GM23338 (cell line): ENCODE measurements around the gene STK24. TPM values are rescaled to one million over a fixed set of nuclear protein-coding genes. Genes with fewer than 3 reads are reported as not detected.
A peak's percentile ranks its signal among the peaks of the same experiment; 100 is the strongest.

Experiments
- ATAC-seq: fragments of 200-7000 bp; cut with Tn5 transposase; 3 replicates; pipeline ENCODE4 v1.9.1; 2020
- DNase-seq: peaks from one replicate; pipeline ENCODE4 v3.0.0-alpha.2; 2015; ENCODE audit warnings: low spot score
- H2AFZ ChIP-seq: fragments of 200-600 bp; sonication (generic); 2 replicates; pipeline ENCODE4 v1.8.0; 2016; ENCODE audit warnings: antibody characterized with exemption, mild to moderate bottlenecking, moderate library complexity
- H3F3A ChIP-seq: fragments of 200-600 bp; sonication (generic); replicated peaks from 2 replicates; pipeline ENCODE4 v1.8.0; 2017; ENCODE audit warnings: antibody characterized with exemption, mixed run types, low read depth
- H3K27ac ChIP-seq: fragments of 200-600 bp; sonication (generic); 2 replicates; pipeline ENCODE4 v1.6.1; 2016; ENCODE audit warnings: low read depth
- H3K27me3 ChIP-seq: fragments of 200-600 bp; sonication (generic); 2 replicates; pipeline ENCODE4 v1.8.0; 2016; ENCODE audit warnings: mild to moderate bottlenecking, mixed run types, moderate library complexity; ENCODE audit not compliant: insufficient read depth
- H3K36me3 ChIP-seq: fragments of 200-600 bp; sonication (generic); 2 replicates; pipeline ENCODE4 v1.8.0; 2016; ENCODE audit warnings: mild to moderate bottlenecking; ENCODE audit not compliant: insufficient read depth
- H3K4me1 ChIP-seq: fragments of 200-600 bp; sonication (generic); 2 replicates; pipeline ENCODE4 v1.8.0; 2016; ENCODE audit warnings: mild to moderate bottlenecking, moderate library complexity; ENCODE audit not compliant: insufficient read depth
- H3K4me2 ChIP-seq: fragments of 200-600 bp; sonication (generic); 2 replicates; pipeline ENCODE4 v1.7.1; 2017; ENCODE audit warnings: mixed run types
- H3K4me3 ChIP-seq: fragments of 200-600 bp; sonication (generic); 2 replicates; pipeline ENCODE4 v1.6.1; 2016; ENCODE audit warnings: mixed run types
- H3K79me2 ChIP-seq: fragments of 200-600 bp; sonication (generic); replicated peaks from 2 replicates; pipeline ENCODE4 v1.8.0; 2017; ENCODE audit warnings: mild to moderate bottlenecking; ENCODE audit not compliant: insufficient read depth
- H3K9me2 ChIP-seq: fragments of 200-600 bp; sonication (generic); 2 replicates; pipeline ENCODE4 v1.8.0; 2017; ENCODE audit not compliant: insufficient read depth
- H4K20me1 ChIP-seq: fragments of 200-600 bp; sonication (generic); replicated peaks from 2 replicates; pipeline ENCODE4 v1.8.0; 2017; ENCODE audit warnings: mild to moderate bottlenecking; ENCODE audit not compliant: insufficient read depth
- H3K27ac Mint-ChIP-seq: 2 replicates; pipeline ENCODE4 v1.8.0; 2020; ENCODE audit warnings: inconsistent platforms, mild to moderate bottlenecking, moderate library complexity, mixed read lengths
- H3K27me3 Mint-ChIP-seq: 3 replicates; pipeline ENCODE4 v1.8.0; 2022; ENCODE audit warnings: low read depth, mild to moderate bottlenecking, moderate library complexity, mixed read lengths, inconsistent platforms; ENCODE audit not compliant: insufficient read depth, poor library complexity
- H3K36me3 Mint-ChIP-seq: 3 replicates; pipeline ENCODE4 v1.8.0; 2021; ENCODE audit warnings: low read depth, mild to moderate bottlenecking, inconsistent platforms, moderate library complexity, mixed read lengths
- H3K4me1 Mint-ChIP-seq: 3 replicates; pipeline ENCODE4 v1.8.0; 2020; ENCODE audit warnings: mild to moderate bottlenecking, inconsistent platforms, mixed read lengths
- H3K4me3 Mint-ChIP-seq: 3 replicates; pipeline ENCODE4 v1.8.0; 2021; ENCODE audit warnings: moderate library complexity, mild to moderate bottlenecking, inconsistent platforms, mixed read lengths
- H3K9me3 Mint-ChIP-seq: 3 replicates; pipeline ENCODE4 v1.8.0; 2020; ENCODE audit warnings: moderate library complexity, mild to moderate bottlenecking, inconsistent platforms, mixed read lengths
- CREB1 ChIP-seq: fragments of 250-450 bp; sonication (Bioruptor Pico); IDR thresholded peaks from 2 replicates; pipeline ENCODE4 v1.5.0; 2020; ENCODE audit warnings: low read depth, mild to moderate bottlenecking, moderate library complexity
- CTCF ChIP-seq, 2 experiments: fragments of 200-600 bp in 1 of 2; sonication (generic) in 1 of 2; conservative IDR thresholded peaks; 2 replicates each; pipeline versions ENCODE4 v1.5.1 to v1.6.1; 2016 to 2017; ENCODE audit warnings: antibody characterized with exemption in 2 of 2, low read depth in 2 of 2, mild to moderate bottlenecking in 2 of 2, moderate library complexity in 1 of 2
- EZH2 ChIP-seq: fragments of 200-600 bp; sonication (generic); IDR thresholded peaks from one replicate; pipeline ENCODE4 v1.8.0; 2017; ENCODE audit warnings: antibody characterized with exemption, mild to moderate bottlenecking, low read depth; ENCODE audit not compliant: unreplicated experiment
- POLR2AphosphoS5 ChIP-seq: IDR thresholded peaks from 2 replicates; pipeline ENCODE4 v1.6.1; 2016; ENCODE audit warnings: antibody characterized with exemption, low read depth
- ZNF114 ChIP-seq: fragments of 250-450 bp; sonication (Bioruptor Pico); IDR thresholded peaks from 2 replicates; pipeline ENCODE4 v1.5.0; 2020; ENCODE audit warnings: mild to moderate bottlenecking, moderate library complexity
- ZNF331 ChIP-seq: fragments of 250-450 bp; sonication (Bioruptor Pico); IDR thresholded peaks from 2 replicates; pipeline ENCODE4 v1.5.0; 2020; ENCODE audit warnings: low read depth, mild to moderate bottlenecking, moderate library complexity
- ZNF462 ChIP-seq: fragments of 250-450 bp; sonication (Bioruptor Pico); IDR thresholded peaks from 2 replicates; pipeline ENCODE4 v1.5.0; 2020; ENCODE audit warnings: mild to moderate bottlenecking, moderate library complexity
- polyA plus RNA-seq: library from polyadenylated mRNA; unstranded; fragments of >200 nt; fragmentation: Nextera tagmentation; extraction: Ambion mirVana; gene quantifications from 2 replicates; pipeline ENCODE4 v1.2.1, GENCODE V29; 2016
- total RNA-seq: library from RNA; depleted of rRNA; stranded (reverse); fragments of >200 nt; shearing (Covaris generic); gene quantifications from 2 replicates; pipeline ENCODE4 v1.2.3, GENCODE V29; 2014
- TF ChIP-seq, protein P1 (sequence below): IDR thresholded peaks from one replicate; pipeline ENCODE4 v1.6.1; 2018; ENCODE audit warnings: antibody characterized with exemption; ENCODE audit not compliant: unreplicated experiment

Gene STK24
- total and polyA plus RNA-seq, 2 experiments from 2014 or later, result 56.5 to 144 TPM

DNA sequence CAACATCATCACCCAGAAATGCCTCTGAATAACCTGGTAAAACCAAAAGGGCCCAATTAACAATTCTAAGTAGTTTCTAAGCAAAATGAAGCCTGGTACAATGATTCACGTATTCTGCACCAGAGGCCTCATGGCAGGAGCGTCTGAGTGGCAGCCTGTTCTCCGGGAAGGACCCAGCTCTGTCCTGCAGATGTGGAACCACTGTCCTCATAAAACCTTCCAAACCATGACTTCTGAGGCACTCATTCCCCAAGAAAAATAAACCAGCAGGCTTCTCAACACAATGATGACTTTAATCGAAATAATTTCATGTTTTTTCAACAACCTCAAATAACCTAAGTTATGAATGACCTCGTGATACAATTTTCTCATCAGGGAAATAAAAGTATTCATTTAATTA is 89.9 kb downstream of the STK24 start:
- Mint-ChIP-seq H3K36me3 (no peaks in the 10 kb centered on the region), H3K9me3 (no peaks in the 10 kb centered on the region), H3K4me1 (peaks cover 94% of the 10 kb centered on the region), H3K27me3 (peaks cover 13% of the 10 kb centered on the region), H3K27ac (peak overlapping the region; percentile 22; the same call in 1 of the 2 replicates), H3K4me3 (no peak overlapping the region)
- TF ChIP-seq, protein P1, sequence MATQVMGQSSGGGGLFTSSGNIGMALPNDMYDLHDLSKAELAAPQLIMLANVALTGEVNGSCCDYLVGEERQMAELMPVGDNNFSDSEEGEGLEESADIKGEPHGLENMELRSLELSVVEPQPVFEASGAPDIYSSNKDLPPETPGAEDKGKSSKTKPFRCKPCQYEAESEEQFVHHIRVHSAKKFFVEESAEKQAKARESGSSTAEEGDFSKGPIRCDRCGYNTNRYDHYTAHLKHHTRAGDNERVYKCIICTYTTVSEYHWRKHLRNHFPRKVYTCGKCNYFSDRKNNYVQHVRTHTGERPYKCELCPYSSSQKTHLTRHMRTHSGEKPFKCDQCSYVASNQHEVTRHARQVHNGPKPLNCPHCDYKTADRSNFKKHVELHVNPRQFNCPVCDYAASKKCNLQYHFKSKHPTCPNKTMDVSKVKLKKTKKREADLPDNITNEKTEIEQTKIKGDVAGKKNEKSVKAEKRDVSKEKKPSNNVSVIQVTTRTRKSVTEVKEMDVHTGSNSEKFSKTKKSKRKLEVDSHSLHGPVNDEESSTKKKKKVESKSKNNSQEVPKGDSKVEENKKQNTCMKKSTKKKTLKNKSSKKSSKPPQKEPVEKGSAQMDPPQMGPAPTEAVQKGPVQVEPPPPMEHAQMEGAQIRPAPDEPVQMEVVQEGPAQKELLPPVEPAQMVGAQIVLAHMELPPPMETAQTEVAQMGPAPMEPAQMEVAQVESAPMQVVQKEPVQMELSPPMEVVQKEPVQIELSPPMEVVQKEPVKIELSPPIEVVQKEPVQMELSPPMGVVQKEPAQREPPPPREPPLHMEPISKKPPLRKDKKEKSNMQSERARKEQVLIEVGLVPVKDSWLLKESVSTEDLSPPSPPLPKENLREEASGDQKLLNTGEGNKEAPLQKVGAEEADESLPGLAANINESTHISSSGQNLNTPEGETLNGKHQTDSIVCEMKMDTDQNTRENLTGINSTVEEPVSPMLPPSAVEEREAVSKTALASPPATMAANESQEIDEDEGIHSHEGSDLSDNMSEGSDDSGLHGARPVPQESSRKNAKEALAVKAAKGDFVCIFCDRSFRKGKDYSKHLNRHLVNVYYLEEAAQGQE, result no peak
- no peak for TF ChIP-seq ZNF331 (CRISPR knock-in tag)
- no peak overlapping the region for H3K4me3 ChIP-seq
- peaks cover 2% of the 10 kb centered on the region; the same call in 1 of the 2 replicates for H3K36me3 ChIP-seq
- H3K4me2 ChIP-seq, result no peak overlapping the region
- no peaks in the 10 kb centered on the region for H3K9me2 ChIP-seq
- no peaks in the 10 kb centered on the region for H3K27me3 ChIP-seq
- H3K27ac ChIP-seq, result 0 out of 2 replicates have a peak overlapping the region, but pooled peaks have one; percentile 92
- H3K4me1 ChIP-seq, result peaks cover 96% of the 10 kb centered on the region
- peaks cover 99% of the 10 kb centered on the region for H3K79me2 ChIP-seq
- no peak overlapping the region for H2AFZ ChIP-seq
- ATAC-seq (no peak), DNase-seq (no peak)
- peaks cover 8% of the 10 kb centered on the region; the same call in 1 of the 2 replicates for H3F3A ChIP-seq
- H4K20me1 ChIP-seq, result peaks cover 76% of the 10 kb centered on the region

GRCh38 chr13:98486412-98486811 is 90.5 kb downstream of the STK24 start:
- Mint-ChIP-seq H3K4me3 (no peak overlapping the region), H3K27me3 (peaks cover 11% of the 10 kb centered on the region), H3K9me3 (no peaks in the 10 kb centered on the region), H3K36me3 (peaks cover 3% of the 10 kb centered on the region; the same call in 2 of the 3 replicates), H3K27ac (peak overlapping the region; percentile 22; the same call in 1 of the 2 replicates), H3K4me1 (peaks cover 92% of the 10 kb centered on the region)
- Histone ChIP-seq H4K20me1 (peaks cover 79% of the 10 kb centered on the region), H2AFZ (no peak overlapping the region), H3K27me3 (no peaks in the 10 kb centered on the region), H3K79me2 (peaks cover 99% of the 10 kb centered on the region), H3K4me2 (no peak overlapping the region), H3K9me2 (no peaks in the 10 kb centered on the region), H3K36me3 (peaks cover 3% of the 10 kb centered on the region; the same call in 1 of the 2 replicates), H3K4me1 (peaks cover 90% of the 10 kb centered on the region), H3K27ac (peak overlapping the region; percentile 92; the same call in 1 of the 2 replicates), H3F3A (peaks cover 8% of the 10 kb centered on the region; the same call in 1 of the 2 replicates), H3K4me3 (no peak overlapping the region)
- DNase-seq (no peak), ATAC-seq (no peak)
- no peak for TF ChIP-seq ZNF331 (CRISPR knock-in tag)
- no peak for TF ChIP-seq ZNF462
- no peak for TF ChIP-seq EZH2
- no peak for TF ChIP-seq POLR2AphosphoS5
- no peak for TF ChIP-seq CREB1
- no peak for TF ChIP-seq CTCF (conservative IDR thresholded peaks at IDR 0.05; ENCODE audit: low read depth in 2 of 2)
- TF ChIP-seq ZNF114 (CRISPR knock-in tag), result no peak
